Endothelial cell of umbilical vein (primary cell): ENCODE measurements around the gene ANKLE2. TPM values are rescaled to one million over a fixed set of nuclear protein-coding genes. Genes with fewer than 3 reads are reported as not detected.

Source experiments
- BruUV-seq: library from RNA; stranded (reverse); fragments of 400-500 nt; replicated peaks from 2 replicates; lab custom pipeline; 2021; lab: Mats Ljungman, UMichigan
- CTCF ChIA-PET: fragments of 300-600, 350-600 bp; sonication (Branson Sonifier 250); formaldehyde crosslinking; loops from one replicate; lab custom pipeline; 2021; ENCODE audit warnings: antibody characterized with exemption, inconsistent platforms; lab: Charles Lee
- POLR2A ChIA-PET: fragments of 300-600, 350-600 bp; sonication (Branson Sonifier 250); formaldehyde crosslinking; loops from one replicate; lab custom pipeline; 2021; ENCODE audit warnings: antibody characterized with exemption, inconsistent platforms; lab: Charles Lee
- DNase-seq: peaks from one replicate; pipeline ENCODE4 v3.0.0-alpha.2; 2011; ENCODE audit warnings: low read depth, low spot score
- FAIRE-seq: peaks from 2 replicates; lab custom pipeline; 2011; peaks lifted over from hg19 to GRCh38; lab: Jason Lieb, UNC
- H2AFZ ChIP-seq: 2 replicates; pipeline ENCODE4 v1.6.0; 2012; ENCODE audit warnings: low read depth, low read length, control low read depth, inconsistent platforms
- H3K27ac ChIP-seq: 2 replicates; pipeline ENCODE4 v1.5.1; 2011; ENCODE audit warnings: low read depth, mild to moderate bottlenecking, control low read depth, low read length, moderate library complexity; ENCODE audit not compliant: insufficient read depth
- H3K27me3 ChIP-seq, 2 experiments: 2 replicates each; pipeline versions ENCODE4 v1.6.0 to v1.6.1; 2011; ENCODE audit warnings: low read length in 2 of 2, mixed read lengths in 1 of 2; ENCODE audit not compliant: control insufficient read depth in 2 of 2, insufficient read depth in 2 of 2
- H3K36me3 ChIP-seq, 2 experiments: 2 replicates in 1 of 2; 3 replicates in 1 of 2; pipeline ENCODE4 v1.5.1; 2011; ENCODE audit warnings: low read length in 2 of 2, mild to moderate bottlenecking in 1 of 2, moderate library complexity in 1 of 2; ENCODE audit not compliant: control insufficient read depth in 2 of 2, insufficient read depth in 2 of 2; ENCODE audit errors: extremely low read depth in 1 of 2
- H3K4me1 ChIP-seq: 3 replicates; pipeline ENCODE4 v1.5.1; 2011; ENCODE audit warnings: mild to moderate bottlenecking, low read length; ENCODE audit not compliant: control insufficient read depth, insufficient read depth; ENCODE audit errors: extremely low read depth
- H3K4me2 ChIP-seq: 2 replicates; pipeline ENCODE4 v1.6.1; 2011; ENCODE audit warnings: low read length, control low read depth, mixed read lengths; ENCODE audit not compliant: insufficient read depth
- H3K4me3 ChIP-seq, 3 experiments: fragments of 200-600 bp in 1 of 3; sonication (generic), shearing (Covaris generic) in 1 of 3; replicated peaks in 1 of 3; 2 replicates each; pipeline ENCODE4 v1.5.1; 2011 to 2016; ENCODE audit warnings: control low read depth in 3 of 3, low read length in 3 of 3, mild to moderate bottlenecking in 2 of 3, inconsistent platforms in 1 of 3, low read depth in 1 of 3, moderate library complexity in 1 of 3; ENCODE audit not compliant: insufficient read depth in 1 of 3
- H3K79me2 ChIP-seq: 2 replicates; pipeline ENCODE4 v1.6.0; 2012; ENCODE audit warnings: low read length, inconsistent platforms; ENCODE audit not compliant: control insufficient read depth, insufficient read depth
- H3K9ac ChIP-seq: replicated peaks from 2 replicates; pipeline ENCODE3; 2011; ENCODE audit warnings: low read length, control low read depth; ENCODE audit not compliant: insufficient read depth; ENCODE audit errors: extremely low read depth
- H3K9me1 ChIP-seq: replicated peaks from 3 replicates; pipeline ENCODE4 v1.6.0; 2011; ENCODE audit warnings: mild to moderate bottlenecking, low read length; ENCODE audit not compliant: control insufficient read depth, insufficient read depth; ENCODE audit errors: extremely low read depth
- H3K9me3 ChIP-seq: replicated peaks from 2 replicates; pipeline ENCODE4 v1.5.1; 2012; ENCODE audit warnings: low read length, inconsistent platforms; ENCODE audit not compliant: control insufficient read depth, insufficient read depth
- H4K20me1 ChIP-seq: replicated peaks from 2 replicates; pipeline ENCODE3; 2011; ENCODE audit warnings: mild to moderate bottlenecking, low read length; ENCODE audit not compliant: control insufficient read depth, insufficient read depth; ENCODE audit errors: extremely low read depth
- EZH2 ChIP-seq: IDR thresholded peaks from 2 replicates; pipeline ENCODE4 v1.6.1; 2012; ENCODE audit warnings: borderline replicate concordance, low read depth, mild to moderate bottlenecking, moderate library complexity, low read length, inconsistent platforms; ENCODE audit not compliant: severe bottlenecking
- FOS ChIP-seq: IDR thresholded peaks from 2 replicates; pipeline ENCODE4 v1.6.1; 2011; ENCODE audit warnings: mild to moderate bottlenecking, low read length, moderate library complexity, borderline replicate concordance; ENCODE audit not compliant: insufficient read depth
- GATA2 ChIP-seq: IDR thresholded peaks from 2 replicates; pipeline ENCODE4 v1.7.0; 2011; ENCODE audit warnings: low read depth, mild to moderate bottlenecking, moderate library complexity, mixed read lengths, low read length; ENCODE audit not compliant: insufficient read length, insufficient read depth
- JUN ChIP-seq: IDR thresholded peaks from 2 replicates; pipeline ENCODE4 v1.6.1; 2011; ENCODE audit warnings: borderline replicate concordance, low read depth; ENCODE audit not compliant: insufficient read length, insufficient read depth
- MYC ChIP-seq: IDR thresholded peaks from one replicate; pipeline ENCODE4 v1.6.1; 2011; ENCODE audit warnings: mild to moderate bottlenecking, low read depth, low read length
- POLR2A ChIP-seq: IDR thresholded peaks from 2 replicates; pipeline ENCODE4 v1.6.1; 2012; ENCODE audit warnings: low read depth, mild to moderate bottlenecking, control low read depth, low read length
- POLR2AphosphoS5 ChIP-seq: IDR thresholded peaks from 2 replicates; pipeline ENCODE4 v1.6.1; 2012; ENCODE audit warnings: low read depth, mild to moderate bottlenecking, control low read depth, low read length, moderate library complexity; ENCODE audit not compliant: insufficient read depth
- dilution Hi-C: fragments of 300-500 bp; cut with MboI; formaldehyde crosslinking; loops from one replicate; pipeline ENCODE4 v1.15.0; 2019; ENCODE audit warnings: low sequenced_read_pairs; ENCODE audit not compliant: extremely low pct_ligation_motif_present
- intact Hi-C: fragments of 100-400 bp; cut with micrococcal nuclease; formaldehyde crosslinking; loops from one replicate; pipeline ENCODE4 v1.10.0; 2022
- polyA plus RNA-seq, 4 experiments: library from polyadenylated mRNA; depleted of rRNA in 3 of 4; stranded (reverse) in 3 of 4; unstranded in 1 of 4; fragments of >200 nt; gene quantifications; 2 replicates each; pipeline versions ENCODE4 v1.2.1 to v1.2.3, GENCODE V29; 2011 to 2012; ENCODE audit warnings: missing spikeins in 1 of 4
- total RNA-seq: library from RNA; stranded (reverse); gene quantifications from 2 replicates; pipeline ENCODE4 v1.2.3, GENCODE V29; 2021
- TF ChIP-seq, protein P1 (sequence below): IDR thresholded peaks from 2 replicates; pipeline ENCODE4 v1.6.1; 2011; ENCODE audit not compliant: insufficient read depth, insufficient read length
- TF ChIP-seq, protein P2 (sequence below), 2 donors: IDR thresholded peaks; 1 replicate in 1 of 2; 2 replicates in 1 of 2; pipeline ENCODE4 v1.5.1; 2011; ENCODE audit warnings: low read length in 2 of 2, mild to moderate bottlenecking in 2 of 2, moderate library complexity in 2 of 2, control low read depth in 1 of 2, inconsistent platforms in 1 of 2, low read depth in 1 of 2; ENCODE audit not compliant: insufficient read depth in 1 of 2; ENCODE audit errors: extremely low read depth in 1 of 2

ANKLE2 gene
- total and polyA plus RNA-seq, 2 donors (not counting 3 experiments of a cell fraction or from before 2014, with no cell fraction given): 75.8 to 112 TPM

DNA sequence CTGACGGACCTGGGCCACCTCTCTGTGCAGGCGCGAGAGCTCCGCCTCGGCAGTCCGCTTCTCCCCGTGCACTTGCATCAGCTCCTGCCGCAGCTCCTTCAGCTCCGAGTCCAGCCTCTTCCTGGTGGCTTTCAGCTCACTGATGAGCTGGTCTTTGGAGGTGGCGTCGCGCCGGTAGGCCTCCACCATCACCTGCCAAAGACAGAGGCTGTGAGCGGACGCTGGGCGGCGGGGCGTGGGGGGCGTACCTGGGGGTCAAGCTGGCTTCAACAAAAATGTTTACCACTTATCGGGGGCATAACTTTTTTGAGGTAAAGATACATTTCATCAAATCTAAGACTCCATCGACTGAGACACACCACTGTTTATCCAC lies 27.5 kb upstream of the ANKLE2 start:
- FAIRE-seq (no peak), DNase-seq (no peak)
- no peak overlapping the region for H3K9ac ChIP-seq
- POLR2A ChIA-PET: no interaction called here
- no peaks in the 10 kb centered on the region for H4K20me1 ChIP-seq
- H3K36me3 ChIP-seq: peaks cover 8 to 55% of the 10 kb centered on the region in 2 experiments
- no peak overlapping the region for H3K4me3 ChIP-seq
- no peak overlapping the region for H3K27ac ChIP-seq
- no peaks in the 10 kb centered on the region for H3K9me3 ChIP-seq
- BruUV-seq: no TSS peak
- dilution Hi-C loops: no loop called here
- no peaks in the 10 kb centered on the region for H3K9me1 ChIP-seq
- peaks cover 7% of the 10 kb centered on the region for H3K79me2 ChIP-seq
- CTCF ChIA-PET: no interaction called here
- H3K4me1 ChIP-seq: no peaks in the 10 kb centered on the region
- H2AFZ ChIP-seq: no peak overlapping the region
- TF ChIP-seq FOS: no peak
- TF ChIP-seq POLR2A: no peak
- TF ChIP-seq, protein P1, sequence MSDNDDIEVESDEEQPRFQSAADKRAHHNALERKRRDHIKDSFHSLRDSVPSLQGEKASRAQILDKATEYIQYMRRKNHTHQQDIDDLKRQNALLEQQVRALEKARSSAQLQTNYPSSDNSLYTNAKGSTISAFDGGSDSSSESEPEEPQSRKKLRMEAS: no peak
- no peak for TF ChIP-seq POLR2AphosphoS5
- no peak for TF ChIP-seq JUN
- TF ChIP-seq EZH2: no peak
- no peak for TF ChIP-seq MYC
- TF ChIP-seq, protein P2, sequence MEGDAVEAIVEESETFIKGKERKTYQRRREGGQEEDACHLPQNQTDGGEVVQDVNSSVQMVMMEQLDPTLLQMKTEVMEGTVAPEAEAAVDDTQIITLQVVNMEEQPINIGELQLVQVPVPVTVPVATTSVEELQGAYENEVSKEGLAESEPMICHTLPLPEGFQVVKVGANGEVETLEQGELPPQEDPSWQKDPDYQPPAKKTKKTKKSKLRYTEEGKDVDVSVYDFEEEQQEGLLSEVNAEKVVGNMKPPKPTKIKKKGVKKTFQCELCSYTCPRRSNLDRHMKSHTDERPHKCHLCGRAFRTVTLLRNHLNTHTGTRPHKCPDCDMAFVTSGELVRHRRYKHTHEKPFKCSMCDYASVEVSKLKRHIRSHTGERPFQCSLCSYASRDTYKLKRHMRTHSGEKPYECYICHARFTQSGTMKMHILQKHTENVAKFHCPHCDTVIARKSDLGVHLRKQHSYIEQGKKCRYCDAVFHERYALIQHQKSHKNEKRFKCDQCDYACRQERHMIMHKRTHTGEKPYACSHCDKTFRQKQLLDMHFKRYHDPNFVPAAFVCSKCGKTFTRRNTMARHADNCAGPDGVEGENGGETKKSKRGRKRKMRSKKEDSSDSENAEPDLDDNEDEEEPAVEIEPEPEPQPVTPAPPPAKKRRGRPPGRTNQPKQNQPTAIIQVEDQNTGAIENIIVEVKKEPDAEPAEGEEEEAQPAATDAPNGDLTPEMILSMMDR (IDR thresholded peaks at IDR 0.05; ENCODE audit: extremely low read depth in 1 of 2, insufficient read depth in 1 of 2, low read depth in 1 of 2, low read length in 2 of 2): no peak
- TF ChIP-seq GATA2: no peak
- H3K4me2 ChIP-seq: no peak overlapping the region
- intact Hi-C loops: no loop called here
- no peaks in the 10 kb centered on the region for H3K27me3 ChIP-seq
